Fibroblast of lung (primary cell): ENCODE data around the gene MEF2A.

Source experiments
- CTCF ChIP-seq, 2 donors: IDR thresholded peaks in 1 of 2; conservative IDR thresholded peaks in 1 of 2; 1 replicate in 1 of 2; 2 replicates in 1 of 2; pipeline ENCODE4 v1.5.1; 2011 to 2012; ENCODE audit warnings: low read length in 2 of 2, control low read depth in 1 of 2, inconsistent platforms in 1 of 2, low read depth in 1 of 2, mild to moderate bottlenecking in 1 of 2
- EZH2 ChIP-seq: IDR thresholded peaks from 2 replicates; pipeline ENCODE4 v1.5.1; 2012; ENCODE audit warnings: low read length, control low read depth, mild to moderate bottlenecking; ENCODE audit errors: missing control alignments

GRCh38 chr15:99736702-99737101, 170.9 kb downstream of the MEF2A start:
- TF ChIP-seq CTCF (conservative IDR thresholded peaks at IDR 0.05 in 1 of 2, IDR thresholded peaks at IDR 0.05 in 1 of 2; ENCODE audit: low read depth in 1 of 2, low read length in 2 of 2) (no peak), EZH2 (no peak)
